CD4-positive, alpha-beta T cell treated with Interleukin-10 for 1 hour (primary cell): ENCODE results near the gene UQCR10.
"Not testable (repeated sequence)": the region's sequence is repeated elsewhere in the genome, so short reads cannot be mapped to it uniquely, and the experiment has no call there.

Experiments used
- DNase-seq: peaks from one replicate; pipeline ENCODE4 v3.0.0-alpha.2; 2020

UQCR10 gene

DNA sequence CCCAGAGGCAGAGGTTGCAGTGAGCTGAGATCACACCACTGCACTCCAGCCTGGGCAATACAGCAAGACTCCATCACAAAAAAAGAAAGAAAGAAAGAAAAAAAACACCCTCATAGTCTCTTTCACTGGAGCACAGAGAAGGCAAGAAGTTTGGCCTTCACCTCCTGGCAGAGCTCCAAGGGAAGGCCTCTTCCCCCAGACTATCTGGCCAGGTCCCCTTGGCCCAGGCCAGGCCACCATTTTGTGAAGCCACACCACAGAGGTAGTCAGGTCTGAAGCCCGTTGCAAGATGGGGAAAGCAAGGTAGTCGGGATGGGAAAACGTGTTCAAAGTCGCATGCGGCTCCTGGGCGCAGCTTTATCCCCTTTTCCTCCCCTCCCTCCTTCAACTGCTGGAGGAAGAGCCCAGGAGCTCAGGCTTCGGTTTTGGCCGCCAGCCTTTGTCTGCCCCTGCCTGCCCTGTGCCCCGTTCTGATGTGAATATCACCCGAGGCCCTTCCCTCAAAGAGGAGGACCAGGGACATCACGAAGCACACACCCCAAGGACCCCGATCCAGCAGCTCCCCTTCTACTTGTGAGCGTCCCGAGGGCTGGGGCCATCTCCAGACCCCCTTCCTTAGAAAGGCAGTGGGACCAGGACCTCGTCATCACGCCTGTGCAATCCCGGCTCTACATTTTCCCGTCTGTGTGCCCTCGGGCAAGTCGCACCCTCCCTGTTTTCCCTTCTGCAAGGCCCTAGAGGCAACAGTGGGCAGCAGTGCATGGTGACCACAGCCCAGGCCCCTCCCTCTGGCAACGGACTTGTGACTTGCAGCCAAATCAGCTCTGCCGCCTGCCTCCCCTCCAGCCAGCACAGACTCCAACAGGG lies 29.7 kb upstream of the UQCR10 start:
- DNase-seq = no peak

DNA sequence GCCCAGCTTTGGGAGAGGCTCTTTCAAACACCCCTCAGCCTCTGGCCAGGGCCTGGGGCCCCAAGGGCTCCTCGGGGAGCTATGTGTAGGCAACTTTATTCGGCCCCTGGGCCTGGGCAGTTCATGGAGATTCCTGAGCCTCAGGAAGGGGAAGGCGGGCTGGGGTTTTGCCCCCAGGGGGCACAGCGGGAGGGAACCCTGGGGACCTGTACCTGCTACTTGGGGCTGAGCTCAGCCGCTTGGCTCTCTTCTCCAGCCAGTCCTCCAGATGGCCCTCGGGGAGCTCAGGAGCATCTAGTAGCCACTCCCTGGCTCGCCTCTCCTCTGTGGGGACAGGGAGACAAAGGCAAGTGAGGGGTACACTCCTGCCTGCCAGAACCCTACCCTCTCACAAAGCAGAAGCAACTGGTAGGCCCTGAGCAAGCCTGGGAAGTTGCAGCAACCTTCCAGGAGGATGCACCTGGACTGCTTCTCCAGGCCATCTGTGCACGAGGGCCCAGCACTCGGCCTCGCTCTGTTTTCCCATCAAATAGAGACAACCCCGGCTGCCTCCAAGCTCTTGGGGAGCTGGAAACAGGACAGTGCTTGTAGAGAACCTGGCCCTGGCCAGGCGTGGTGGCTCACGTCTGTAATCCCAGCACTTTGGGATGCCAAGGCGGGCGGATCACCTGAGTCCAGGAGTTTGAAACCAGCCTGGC lies 28.9 kb upstream of the UQCR10 start:
- no peak for DNase-seq

DNA sequence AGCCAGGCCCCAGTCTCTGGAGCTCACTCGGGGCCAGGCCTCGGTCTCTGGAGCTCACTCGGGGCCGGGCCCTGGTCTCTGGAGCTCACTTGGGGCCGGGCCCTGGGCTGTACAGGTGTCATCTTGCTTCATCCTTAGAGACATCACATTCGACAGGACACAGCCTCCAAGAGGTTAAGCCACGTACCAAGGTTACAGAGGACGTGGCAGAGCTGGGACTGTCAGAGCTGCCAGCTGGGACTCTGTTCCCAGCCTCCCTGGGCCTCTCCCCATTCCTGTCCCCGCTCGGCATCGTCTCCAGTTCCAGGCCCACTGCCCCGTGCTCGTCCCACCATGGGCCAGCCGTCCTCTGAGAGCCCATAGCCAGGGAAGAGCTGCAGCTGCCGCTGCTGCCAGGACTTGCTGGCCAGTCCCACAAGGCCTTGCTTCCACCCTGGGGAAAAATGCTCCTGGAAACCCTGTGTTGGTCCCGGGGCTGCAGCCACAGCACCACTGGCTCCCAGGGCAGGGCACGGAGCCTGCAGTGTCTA lies 27.8 kb upstream of the UQCR10 start:
- DNase-seq = no peak

DNA sequence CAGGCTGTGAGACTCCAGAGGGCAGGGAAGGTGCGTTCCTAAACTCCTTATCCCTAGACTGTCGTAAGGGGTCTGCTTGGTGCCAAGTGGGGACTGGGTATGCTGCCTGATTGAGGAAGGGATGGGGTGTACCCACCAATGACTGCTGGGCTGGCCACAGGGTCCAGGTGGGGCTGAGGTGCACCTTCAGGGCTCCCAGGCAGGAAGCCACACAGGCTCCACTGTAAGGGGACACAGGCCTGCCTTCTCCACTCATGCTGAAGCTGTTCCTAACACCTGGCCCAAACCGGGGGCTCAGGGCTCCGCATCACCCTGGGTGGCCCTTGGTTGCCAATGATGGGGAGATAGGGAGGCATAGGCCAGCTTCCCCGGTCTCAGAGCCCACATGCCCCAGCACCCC lies 27.0 kb upstream of the UQCR10 start:
- DNase-seq = no peak

DNA sequence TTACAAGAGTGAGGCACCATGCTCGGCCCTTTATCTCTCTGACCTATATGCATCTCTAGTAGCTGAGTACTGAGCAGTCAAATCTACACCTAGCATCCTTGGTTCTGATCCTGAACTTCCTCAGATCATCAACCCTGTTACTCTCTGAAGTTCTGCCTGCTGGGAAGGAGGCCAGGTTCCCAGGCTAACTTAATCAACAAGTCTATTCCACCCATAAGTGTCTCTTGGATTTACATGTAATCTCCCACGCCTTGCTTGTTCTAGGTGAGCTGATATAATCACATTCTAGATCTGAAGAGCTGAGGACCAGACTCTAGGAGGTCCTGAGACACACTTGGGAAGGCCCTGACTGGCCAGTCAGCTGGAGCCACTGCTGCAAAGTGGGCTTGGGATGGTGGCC lies 25.2 kb upstream of the UQCR10 start:
- DNase-seq = no peak

DNA sequence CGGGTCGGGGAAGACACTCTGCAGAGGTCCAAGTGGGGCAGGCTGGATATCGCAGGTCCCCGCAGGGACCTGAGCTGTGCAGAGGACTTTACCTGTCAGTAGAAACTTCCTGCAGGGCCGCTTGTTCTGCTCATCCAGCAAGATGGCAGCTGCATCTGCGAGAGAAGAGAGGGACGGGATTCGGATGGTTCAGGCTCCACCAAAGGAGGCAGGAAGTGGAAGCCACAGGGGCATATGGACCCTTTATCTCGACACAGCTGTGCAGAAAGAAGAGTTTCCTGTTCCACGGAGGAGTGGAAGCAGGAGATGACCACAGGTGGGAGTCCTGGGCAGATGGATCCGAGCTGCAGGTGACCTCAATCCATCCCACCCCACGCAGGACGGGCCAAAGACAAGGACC lies 24.8 kb upstream of the UQCR10 start:
- no peak for DNase-seq

DNA sequence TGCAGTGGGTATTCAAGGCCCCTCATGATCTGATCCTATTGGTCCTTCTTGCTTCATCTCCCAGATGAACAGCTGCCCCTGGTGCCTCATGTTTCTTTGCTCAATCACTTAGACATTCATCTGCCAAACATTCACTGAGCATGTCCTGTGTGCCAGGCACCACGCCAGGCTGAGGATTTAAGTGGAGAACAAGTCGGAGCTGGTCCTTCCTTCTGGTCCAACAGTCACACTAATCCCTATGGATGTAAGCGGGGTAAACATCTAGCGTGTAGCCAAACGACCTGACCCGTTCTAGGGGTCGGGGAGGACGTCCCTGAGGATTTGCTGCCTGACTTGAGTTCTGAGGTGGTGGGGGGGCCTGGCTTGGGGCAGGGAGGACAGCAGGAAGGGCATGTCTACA lies 22.3 kb upstream of the UQCR10 start:
- DNase-seq = no peak

DNA sequence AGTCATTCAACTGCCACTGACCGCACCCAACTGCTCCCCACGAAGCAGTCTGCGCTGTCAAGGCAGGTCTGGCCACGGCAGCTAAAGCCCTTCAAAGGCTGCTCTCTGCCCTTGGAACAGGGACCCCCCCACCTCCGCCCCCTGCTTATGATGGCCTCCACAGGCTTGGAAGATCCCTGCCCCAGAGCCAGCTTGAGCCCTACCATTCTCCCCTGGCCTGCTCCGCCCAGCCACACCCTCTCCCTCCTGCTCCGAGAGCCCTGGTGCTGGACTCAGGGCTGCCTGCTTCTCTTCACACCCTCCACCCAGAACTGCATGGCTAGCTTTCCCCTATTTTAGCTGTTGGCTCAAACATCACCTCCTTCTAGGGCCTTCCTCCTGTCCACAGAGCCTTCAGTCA lies 19.3 kb upstream of the UQCR10 start:
- no peak for DNase-seq

DNA sequence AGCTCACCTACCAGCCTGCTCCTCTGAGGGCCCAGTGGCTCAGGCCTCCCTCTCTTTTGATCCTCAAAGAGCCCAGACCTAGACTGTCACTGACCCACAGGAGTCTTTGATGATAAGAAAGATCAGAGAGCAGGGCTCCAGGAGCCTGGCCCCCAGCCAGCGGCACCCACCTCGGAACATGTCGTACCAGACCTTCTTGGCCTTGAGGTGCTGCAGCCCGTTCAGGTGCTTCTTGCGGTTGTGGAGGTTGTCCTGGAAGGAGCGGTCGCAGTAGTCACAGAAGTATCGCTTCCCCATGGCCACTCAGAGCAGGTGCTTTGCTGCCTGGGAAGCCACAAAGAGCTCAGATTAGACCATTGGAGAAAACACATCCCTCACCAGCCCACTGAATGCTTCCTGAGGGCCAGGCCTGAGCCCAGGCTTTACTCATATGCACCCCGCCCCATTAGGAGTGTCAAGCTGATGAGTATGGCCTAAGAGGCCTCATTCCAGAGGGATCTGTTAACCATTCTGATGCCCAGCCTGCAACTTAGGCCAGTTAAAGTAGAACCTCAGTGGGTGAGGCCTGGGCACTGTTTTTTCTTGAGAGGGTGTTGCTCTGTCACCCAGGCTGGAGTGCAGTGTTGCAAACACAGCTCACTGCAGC lies 18.8 kb upstream of the UQCR10 start:
- no peak for DNase-seq

DNA sequence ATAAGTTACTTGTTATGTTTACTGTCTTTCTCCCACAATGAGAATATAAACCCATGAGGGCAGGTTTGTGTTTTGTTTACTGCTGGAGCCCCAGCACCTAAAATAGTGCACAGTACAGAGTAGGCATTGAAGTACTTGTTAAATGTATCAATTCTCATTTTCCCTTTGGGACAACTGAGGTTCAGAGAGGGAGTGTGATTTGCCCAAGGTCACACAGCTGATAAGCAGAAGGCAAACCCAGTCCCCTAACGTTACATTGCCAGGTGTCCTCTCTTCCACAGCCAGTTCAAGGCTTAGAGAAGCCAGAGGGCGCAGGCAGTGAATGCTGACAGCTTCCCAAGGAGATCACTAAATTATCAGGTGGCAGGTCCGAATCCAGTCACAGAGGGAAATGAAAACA lies 17.1 kb upstream of the UQCR10 start:
- no peak for DNase-seq

DNA sequence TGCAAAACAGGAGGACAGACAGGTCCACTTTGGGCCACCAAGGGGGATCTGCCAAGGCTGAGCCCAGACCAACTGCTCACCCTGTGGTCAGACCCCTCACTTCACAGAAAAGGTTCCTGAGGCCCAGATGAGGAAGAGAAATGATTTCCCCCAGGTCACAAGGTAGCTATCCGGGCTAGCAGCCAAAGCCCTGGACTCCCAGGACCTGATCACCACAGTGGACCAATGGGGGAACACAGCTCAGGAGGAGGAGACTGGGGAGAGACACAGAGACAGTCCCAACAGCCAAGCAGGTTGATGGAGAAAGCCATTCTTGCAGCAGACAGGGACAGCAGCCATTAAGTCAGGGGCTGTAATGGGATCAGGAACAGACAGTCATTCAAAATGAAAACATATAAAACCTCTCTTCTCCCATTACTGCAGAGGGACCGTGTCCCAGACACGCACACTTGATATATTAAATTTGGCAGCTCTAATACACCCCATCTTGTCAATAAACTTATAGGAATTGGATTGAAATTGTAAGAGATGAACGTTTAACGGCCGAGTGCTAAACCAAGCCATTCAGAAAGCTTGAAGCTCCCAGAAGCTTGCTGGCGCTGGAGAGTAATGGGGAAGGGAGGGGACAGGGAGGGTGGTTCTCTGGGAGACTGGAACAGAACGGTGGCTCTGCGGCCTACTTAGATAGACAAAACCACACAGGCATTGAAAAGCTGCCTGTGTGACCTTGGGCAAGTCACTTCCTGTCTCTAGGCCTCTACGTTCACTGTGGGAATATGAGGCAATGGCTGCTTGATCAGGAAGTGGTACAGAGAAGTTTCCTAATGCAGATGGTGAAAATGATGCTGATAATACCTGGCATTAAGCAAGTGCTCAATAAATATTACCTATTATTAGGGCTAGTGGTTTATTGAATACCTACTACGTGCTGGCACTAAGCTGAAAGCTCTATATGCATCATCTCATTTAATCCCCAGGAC lies 16.3 kb upstream of the UQCR10 start:
- peak; percentile 47 for DNase-seq

DNA sequence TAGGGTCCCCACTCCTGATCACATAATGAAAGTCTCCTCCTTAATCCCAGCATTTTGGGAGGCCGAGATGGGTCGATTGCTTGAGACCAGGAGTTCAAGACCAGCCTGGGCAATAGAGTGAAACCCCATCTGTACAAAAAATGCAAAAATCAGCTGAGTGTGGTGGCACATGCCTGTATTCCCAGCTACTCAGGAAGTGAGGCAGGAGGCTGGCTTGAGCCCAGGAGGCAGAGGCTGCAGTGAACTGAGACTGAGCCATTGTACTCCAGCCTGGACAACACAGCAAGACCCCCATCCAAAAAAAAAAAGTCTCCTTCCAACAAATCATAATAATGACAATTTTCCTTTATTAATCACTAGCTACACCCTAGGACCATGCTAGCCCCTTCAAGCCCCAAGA lies 15.5 kb upstream of the UQCR10 start:
- DNase-seq = no peak

DNA sequence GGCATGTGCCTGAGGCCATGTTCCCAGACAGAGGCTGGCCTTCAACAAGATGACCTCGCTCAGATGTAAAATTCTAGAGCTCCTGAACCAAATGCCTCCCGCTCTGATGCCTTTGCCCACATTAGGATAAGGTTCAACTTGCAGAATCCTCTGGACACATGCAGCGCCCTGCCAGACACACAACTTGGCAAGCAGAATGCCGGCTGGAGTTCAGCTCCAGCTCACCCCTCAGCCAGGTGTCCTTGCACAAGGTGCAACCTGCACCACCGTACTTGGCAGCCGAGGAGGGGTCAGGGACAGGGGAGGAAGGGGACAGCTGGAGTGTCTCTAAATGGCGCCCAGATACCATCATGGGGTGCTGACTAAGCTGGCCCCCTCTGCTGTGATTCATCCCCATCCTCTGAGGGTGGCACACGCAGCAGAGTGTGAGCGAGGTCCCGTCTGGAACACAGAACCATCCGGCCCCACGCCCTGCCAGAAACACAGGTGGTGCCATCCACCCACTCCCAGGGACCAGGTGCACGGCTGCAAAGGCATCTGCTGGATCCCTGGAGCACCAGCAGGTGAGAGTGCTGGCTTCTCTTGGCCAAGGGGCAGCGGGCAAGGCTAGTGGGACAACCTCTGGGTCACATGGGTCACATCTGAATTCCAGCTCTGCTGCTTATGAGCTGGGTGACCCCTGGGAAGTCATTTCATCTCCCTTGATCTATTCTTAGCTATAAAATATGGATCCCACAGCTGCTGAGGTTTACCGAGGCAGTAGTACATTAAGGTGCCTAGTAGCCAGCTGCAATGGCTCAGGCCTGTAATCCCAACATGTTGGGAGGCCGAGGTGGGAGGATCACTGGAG lies 13.1 kb upstream of the UQCR10 start:
- DNase-seq = no peak

DNA sequence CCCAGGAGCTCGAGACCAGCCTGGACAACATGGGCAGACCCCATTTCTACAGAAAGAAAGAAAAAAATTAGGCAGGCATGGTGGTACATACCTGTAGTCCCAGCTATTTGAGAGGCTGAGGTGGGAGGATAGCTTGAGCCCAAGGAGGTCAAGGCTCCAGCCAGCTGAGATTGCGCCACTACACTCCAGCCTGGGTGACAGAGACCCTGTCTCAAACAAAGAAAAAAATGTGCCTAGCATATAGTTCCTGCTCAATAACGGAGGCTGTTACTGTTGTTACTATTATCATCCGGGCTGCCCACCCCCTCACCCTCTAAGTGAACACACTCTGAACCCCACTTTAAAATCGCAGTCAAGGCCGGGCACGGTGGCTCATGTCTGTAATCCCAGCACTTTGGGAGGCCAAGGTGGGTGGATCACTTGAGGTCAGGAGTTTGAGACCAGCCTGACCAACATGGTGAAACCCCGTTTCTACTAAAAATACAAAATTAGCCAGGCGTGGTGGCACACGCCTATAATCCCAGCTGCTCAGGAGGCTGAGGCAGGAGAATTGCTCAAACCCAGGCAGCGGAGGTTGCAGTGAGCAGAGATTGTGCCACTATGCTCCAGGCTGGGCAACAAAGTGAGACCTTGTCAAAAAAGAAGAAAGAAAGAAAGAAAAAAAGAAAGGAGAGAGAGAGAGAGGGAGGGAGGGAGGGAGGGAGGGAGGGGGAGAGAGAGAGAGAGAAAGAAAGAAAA lies 12.3 kb upstream of the UQCR10 start:
- DNase-seq = not testable (repeated sequence)

DNA sequence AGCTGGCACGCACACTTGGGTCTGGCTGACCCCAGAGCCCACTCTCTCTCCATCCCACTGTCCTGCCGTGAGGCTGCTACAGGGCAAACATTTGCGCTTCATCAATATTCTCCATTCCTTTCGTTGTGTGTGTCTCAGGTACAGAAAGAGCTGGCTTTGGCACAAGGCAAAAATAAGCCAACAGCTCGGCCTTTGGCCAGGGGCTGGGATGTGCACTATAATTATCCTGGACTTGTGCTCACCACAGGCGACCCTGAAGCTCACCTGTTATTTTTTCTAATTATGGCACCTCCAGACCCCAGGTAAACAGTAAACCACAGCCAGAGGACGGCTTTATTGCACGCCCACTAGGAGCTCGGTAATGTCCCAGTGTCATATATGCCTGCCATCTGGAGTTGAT lies 11.3 kb upstream of the UQCR10 start:
- DNase-seq = no peak

DNA sequence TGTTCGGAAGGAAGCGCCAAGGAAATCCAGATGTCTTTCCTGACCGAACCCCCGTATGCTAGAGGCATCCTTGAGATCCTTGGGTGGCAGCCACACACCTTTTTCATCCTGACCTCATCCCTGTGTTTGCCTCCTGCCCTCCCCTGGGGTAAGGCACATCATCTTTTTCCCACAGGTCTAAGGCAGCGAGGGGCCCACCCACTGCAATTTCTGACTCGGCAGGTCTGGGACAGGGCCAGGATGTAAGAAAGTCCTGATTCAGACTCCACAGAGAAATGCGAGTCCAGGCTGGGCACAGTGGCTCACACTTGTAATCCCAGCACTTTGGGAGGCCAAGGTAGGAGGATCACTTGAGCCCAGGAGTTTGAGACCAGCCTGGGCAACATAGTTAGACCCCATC lies 10.8 kb upstream of the UQCR10 start:
- no peak for DNase-seq

DNA sequence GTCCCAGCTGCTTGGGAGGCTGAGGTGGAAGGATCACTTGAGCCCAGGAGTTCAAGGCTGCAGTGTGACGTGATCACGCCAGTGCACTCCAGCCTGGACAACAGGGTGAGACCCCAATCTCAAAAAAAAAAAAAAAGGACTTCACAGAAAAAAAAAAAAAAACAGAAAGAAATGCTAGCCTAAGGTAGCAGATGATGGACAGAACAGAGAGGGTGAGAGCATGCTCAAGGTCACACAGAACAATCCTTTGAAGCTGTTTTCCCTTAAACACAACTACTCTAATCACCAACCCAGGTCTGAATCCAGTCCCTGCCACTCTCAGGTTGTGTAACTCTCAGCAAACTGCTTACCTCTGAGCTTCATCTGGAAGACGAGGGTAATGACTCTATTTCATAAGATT lies 10.1 kb upstream of the UQCR10 start:
- DNase-seq = no peak

DNA sequence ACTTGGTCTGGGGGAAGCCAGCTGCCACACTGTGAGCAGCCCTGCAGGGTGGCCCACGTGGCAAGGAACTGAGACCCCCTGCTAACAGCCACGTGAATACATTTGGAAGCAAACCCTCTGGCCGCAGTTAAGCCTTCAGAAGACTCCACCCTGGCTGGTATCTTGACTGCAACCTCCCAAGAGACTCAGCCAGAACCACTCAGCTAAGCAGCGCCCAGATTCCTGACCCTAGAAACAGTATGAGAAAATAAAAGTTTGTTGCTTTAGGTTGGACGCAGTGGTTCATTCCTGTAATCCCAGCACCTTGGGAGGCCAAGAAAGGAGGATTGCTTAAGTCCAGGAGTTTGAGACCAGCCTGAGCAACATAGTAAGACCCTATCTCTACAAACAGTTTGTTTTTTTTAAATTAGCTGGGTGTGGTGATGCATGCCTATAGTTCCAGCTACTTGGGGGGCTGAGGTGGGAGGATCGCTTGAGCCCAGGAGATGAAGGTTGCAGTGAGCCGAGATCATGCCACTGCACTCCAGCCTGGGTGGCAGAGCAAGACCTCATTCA lies 9.0 kb upstream of the UQCR10 start:
- no peak for DNase-seq

DNA sequence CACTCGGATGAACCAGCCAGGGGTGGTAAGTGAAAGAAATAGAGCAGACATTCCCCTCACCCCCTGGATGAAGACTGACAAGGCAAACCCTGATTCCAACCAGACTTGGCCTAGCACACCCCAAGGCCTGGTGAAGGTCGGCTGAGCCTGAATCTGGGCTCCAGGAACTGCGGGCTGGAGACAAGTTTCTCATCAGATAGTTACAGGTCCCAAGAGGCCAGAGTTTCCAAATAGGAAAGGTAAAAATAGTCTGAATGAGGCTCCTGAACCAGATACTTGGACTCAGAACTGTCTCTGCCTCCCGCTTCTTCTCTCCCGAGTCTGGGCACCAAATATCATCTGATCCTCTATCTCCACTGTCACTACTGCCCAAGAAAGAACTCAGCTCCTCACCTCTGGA lies 8.2 kb upstream of the UQCR10 start:
- DNase-seq = no peak

DNA sequence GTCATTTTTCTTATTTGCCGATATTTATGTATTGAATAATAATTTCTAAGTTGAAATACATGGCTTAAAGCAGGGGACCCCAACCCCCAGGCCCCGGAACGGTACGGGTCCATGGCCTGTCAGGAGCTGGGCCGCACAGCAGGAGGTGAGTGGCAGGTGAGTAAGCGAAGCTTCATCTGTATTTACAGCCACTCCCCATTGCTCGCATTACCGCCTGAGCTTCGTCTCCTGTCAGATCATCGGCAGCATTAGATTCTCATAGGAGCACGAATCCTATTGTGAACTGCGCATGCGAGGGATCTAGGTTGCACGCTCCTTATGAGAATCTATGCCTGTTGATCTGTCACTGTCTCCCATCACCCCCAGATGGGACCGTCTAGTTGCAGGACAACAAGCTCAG lies 4.9 kb upstream of the UQCR10 start:
- no peak for DNase-seq
